Mucosa of stomach (tissue), 1 donor: Measurements from ENCODE around the gene RELT.
"Not testable (repeated sequence)": the region's sequence is repeated elsewhere in the genome, so short reads cannot be mapped to it uniquely, and the experiment has no call there.

Experiments
- H3K27me3 ChIP-seq: one replicate; pipeline ENCODE4 v1.7.0; 2013; ENCODE audit warnings: mild to moderate bottlenecking, low read length; ENCODE audit not compliant: control insufficient read depth, insufficient read depth
- H3K36me3 ChIP-seq: one replicate; pipeline ENCODE4 v1.7.0; 2013; ENCODE audit warnings: low read length; ENCODE audit not compliant: control insufficient read depth, insufficient read depth
- H3K4me1 ChIP-seq: one replicate; pipeline ENCODE4 v1.7.0; 2013; ENCODE audit warnings: mild to moderate bottlenecking, low read length; ENCODE audit not compliant: control insufficient read depth, insufficient read depth
- H3K4me3 ChIP-seq: one replicate; pipeline ENCODE4 v1.7.0; 2013; ENCODE audit warnings: low read length
- H3K9ac ChIP-seq: one replicate; pipeline ENCODE4 v1.7.0; 2013; ENCODE audit warnings: mild to moderate bottlenecking, low read length, moderate library complexity
- H3K9me3 ChIP-seq: one replicate; pipeline ENCODE4 v1.7.0; 2013; ENCODE audit warnings: mild to moderate bottlenecking, low read length, moderate library complexity; ENCODE audit not compliant: control insufficient read depth
- donor health status: Pancreatic carcinoma.

RELT gene

DNA sequence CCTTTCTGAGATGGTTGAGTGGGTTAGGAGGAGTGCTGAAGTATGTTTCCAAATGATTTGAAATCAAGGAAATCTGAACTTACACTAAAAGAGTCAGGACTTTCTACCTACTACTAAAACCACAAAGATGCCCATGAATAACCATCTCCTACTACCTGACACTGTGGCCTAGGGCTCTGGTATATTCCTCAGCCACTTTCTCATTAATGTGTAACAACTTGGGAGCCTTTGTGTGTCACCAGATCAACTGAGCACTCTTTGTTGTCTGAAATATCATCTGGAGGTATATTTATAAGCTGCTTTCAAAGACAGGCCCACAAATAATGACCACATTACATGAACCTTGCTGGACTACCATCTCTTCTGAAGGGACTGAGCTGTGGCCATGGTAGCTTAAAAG lies 43.9 kb downstream of the RELT start:
- no peaks in the 10 kb centered on the region for H3K9me3 ChIP-seq
- H3K9ac ChIP-seq: no peak overlapping the region
- H3K36me3 ChIP-seq: no peaks in the 10 kb centered on the region
- peaks cover 4% of the 10 kb centered on the region for H3K4me1 ChIP-seq
- H3K27me3 ChIP-seq: no peaks in the 10 kb centered on the region
- no peak overlapping the region for H3K4me3 ChIP-seq

DNA sequence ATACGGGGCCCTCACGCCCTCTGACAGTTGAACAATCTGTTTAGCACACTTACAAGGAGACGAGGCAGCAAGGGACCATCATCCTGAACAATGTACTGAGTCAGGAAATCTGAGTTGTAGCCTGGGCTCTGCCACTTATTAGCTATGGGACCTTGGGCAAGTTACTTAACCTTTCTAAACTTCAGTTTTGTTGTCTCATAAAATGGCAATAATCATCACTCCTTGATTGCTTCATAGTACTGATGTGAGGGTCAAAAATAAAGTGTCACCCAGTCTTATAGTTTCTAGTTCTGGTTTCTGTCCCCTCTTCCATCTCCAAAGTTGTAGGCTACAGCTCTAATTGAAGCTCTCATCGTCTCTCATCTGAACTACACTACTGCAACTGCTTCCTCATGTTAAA lies 46.7 kb downstream of the RELT start:
- no peaks in the 10 kb centered on the region for H3K36me3 ChIP-seq
- H3K27me3 ChIP-seq: no peaks in the 10 kb centered on the region
- H3K4me1 ChIP-seq: no peaks in the 10 kb centered on the region
- no peak overlapping the region for H3K4me3 ChIP-seq
- no peaks in the 10 kb centered on the region for H3K9me3 ChIP-seq
- no peak overlapping the region for H3K9ac ChIP-seq

DNA sequence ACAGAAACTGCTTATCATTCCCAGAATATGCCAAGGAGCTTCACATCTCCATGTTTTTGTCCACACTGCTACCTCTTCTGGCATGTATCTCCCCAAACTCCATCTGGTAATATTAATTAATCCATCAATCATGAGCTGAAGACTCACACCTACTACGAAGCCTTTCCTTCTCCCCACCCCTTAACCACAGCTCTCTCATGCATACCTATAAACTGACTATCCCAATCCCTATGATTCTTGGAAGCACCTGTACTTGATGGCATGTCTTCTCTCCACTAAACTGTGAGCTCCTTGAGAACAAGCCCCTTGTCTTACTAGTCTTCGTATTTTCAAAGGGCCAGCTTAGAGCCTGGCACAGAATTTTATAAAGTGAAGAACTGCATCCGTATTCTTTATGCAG lies 47.3 kb downstream of the RELT start:
- Histone ChIP-seq H3K36me3 (no peaks in the 10 kb centered on the region), H3K4me3 (no peak overlapping the region), H3K9me3 (no peaks in the 10 kb centered on the region), H3K9ac (no peak overlapping the region), H3K27me3 (no peaks in the 10 kb centered on the region), H3K4me1 (no peaks in the 10 kb centered on the region)

DNA sequence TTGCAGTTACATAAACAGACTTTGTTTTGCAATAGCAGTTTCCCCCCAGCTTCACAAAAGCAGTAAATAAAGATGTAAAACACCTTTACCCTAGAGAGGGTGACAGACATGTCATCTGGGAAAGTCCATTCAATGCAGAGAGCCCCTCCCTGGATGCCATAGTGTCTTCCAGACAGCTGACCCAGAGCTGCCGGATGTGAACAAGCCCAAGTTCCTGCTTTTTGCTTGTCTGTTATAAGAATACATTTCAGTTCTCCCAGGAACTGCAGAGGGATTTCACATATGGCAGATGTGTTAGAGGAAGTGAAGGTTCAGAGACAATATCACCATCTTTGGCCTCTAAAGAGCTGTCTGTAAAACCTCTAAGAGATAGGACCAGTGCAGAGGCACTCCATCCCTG lies 48.9 kb downstream of the RELT start:
- Histone ChIP-seq H3K27me3 (no peaks in the 10 kb centered on the region), H3K9me3 (no peaks in the 10 kb centered on the region), H3K4me3 (no peak overlapping the region)

DNA sequence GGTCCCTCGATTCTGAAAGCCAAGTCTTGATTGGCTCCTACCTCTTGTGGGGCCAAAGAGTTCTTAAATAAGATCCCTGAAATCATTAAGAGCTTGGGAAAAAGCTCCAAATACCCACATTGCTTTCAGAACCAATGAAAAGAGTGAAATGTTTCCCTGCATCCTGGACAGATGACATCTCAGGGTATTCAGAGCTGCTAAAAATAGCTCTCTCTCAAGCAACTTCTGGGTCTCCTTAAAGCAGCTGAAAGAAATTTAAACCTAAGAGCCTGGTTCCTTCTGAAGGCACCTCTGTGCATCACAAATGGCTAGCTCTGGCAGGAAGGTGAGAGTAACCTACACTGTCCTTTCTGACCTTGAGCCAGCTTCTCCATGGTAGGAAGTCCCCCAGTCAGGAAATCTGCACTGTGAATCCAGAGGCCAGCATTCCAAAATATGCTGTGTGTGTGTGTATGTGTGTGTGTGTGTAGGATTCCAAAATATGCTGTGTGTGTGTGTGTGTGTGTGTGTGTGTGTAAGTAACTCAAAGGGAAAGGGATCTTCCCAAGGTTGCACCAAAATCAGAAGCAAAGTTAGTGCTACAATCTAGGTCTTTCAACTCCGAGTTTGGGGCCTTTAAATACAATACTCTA lies 50.1 kb downstream of the RELT start:
- no peaks in the 10 kb centered on the region for H3K9me3 ChIP-seq
- H3K36me3 ChIP-seq: no peaks in the 10 kb centered on the region
- no peak overlapping the region for H3K4me3 ChIP-seq
- no peak overlapping the region for H3K9ac ChIP-seq
- H3K27me3 ChIP-seq: no peaks in the 10 kb centered on the region
- H3K4me1 ChIP-seq: no peaks in the 10 kb centered on the region

More for the DNA sequence above, 48.9 kb downstream of the RELT start:
- Histone ChIP-seq H3K9ac (no peak overlapping the region), H3K36me3 (no peaks in the 10 kb centered on the region), H3K4me1 (no peaks in the 10 kb centered on the region)

DNA sequence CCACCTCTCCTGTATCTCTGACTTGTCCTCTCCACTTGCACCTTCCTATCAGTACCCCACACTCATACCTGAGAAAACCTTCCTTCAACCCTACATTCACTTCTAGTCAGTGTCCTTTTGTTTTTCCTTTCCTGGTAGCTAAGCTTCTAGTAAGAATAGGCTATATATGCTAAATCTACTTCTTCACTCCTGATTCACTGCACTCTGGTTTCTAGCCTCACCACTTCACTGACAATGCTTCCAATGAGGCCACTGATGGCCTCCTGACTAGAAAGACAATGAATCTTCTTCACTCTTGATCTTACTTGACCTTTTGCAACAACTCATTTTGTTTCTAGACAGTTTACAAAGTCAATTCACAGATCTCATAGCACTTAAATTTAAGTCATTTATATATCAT lies 52.0 kb downstream of the RELT start:
- no peaks in the 10 kb centered on the region for H3K27me3 ChIP-seq
- H3K4me3 ChIP-seq: no peak overlapping the region
- no peak overlapping the region for H3K9ac ChIP-seq

DNA sequence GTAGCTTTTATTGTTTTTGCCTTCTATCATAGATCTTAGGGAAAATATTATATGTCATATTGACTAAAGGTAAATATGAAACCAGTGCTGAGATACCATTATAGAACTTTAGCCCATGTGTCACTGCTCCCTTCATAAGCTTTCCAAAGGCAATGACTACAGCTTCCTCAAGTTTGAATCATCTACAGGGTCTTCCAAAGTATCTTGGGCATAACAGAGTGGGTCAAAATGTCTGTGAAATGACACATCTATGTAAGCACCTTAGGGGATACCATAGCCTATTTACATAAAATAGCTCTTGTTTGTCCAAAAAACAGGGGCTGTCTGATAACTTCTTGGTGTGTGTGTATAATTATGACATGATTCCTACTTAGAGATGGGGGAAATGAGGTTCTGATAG lies 52.5 kb downstream of the RELT start:
- Histone ChIP-seq H3K4me1 (no peaks in the 10 kb centered on the region), H3K4me3 (no peak overlapping the region), H3K9ac (no peak overlapping the region), H3K27me3 (no peaks in the 10 kb centered on the region), H3K9me3 (no peaks in the 10 kb centered on the region), H3K36me3 (no peaks in the 10 kb centered on the region)

More for the DNA sequence above, 52.0 kb downstream of the RELT start:
- Histone ChIP-seq H3K36me3 (no peaks in the 10 kb centered on the region), H3K9me3 (no peaks in the 10 kb centered on the region), H3K4me1 (no peaks in the 10 kb centered on the region)

DNA sequence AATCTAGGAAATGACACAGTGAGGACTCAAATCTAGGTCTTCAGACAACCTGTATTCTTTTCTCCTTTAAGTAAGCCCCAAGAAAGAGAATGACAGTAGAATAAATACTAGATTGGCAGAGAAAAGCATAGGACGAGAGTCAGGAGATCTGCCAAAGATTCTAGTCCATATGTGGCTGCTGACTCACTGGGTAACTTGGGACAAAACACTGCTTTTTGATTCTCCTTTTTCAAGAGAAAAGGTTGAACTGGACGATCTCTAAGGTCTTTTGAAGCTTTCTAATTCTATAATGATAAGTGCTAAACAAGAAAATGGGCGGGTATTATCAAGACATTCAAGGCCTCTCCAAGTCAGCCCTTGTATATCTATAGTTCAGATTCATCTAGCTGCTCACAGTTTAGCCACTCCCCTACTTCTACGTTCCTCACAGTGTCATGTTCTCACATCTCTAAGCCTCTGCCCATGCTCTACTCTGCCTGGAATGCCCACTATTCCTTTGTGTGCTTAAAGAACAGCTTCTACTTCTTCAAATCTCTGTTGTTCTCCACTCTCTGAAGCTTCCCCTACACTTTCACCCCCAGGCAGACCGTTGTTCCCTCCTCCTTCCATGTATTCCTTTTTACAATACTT lies 53.0 kb downstream of the RELT start:
- Histone ChIP-seq H3K4me3 (no peak overlapping the region), H3K4me1 (no peaks in the 10 kb centered on the region), H3K9ac (no peak overlapping the region), H3K27me3 (no peaks in the 10 kb centered on the region), H3K9me3 (no peaks in the 10 kb centered on the region), H3K36me3 (no peaks in the 10 kb centered on the region)

DNA sequence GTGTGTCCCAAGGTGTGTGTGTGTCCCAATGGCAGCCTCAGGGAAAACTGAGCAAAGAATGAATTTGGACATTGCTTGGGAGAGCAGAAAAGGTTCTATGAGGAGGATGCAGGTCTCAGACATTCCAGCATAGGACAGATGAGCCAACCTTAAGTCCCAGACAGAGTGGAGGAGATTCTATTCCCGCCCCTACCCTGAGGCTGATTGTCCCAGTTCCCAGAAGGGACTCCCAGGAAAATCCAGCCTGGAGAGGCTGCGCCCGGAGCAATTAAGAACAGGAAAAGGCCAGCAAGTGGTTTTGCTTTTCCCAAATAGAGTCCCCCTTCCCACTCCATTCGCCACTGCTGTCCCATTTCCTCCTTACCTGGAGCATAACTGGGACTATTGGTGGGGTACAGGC lies 54.1 kb downstream of the RELT start:
- no peaks in the 10 kb centered on the region for H3K27me3 ChIP-seq
- no peak overlapping the region for H3K4me3 ChIP-seq
- H3K36me3 ChIP-seq: no peaks in the 10 kb centered on the region
- H3K9me3 ChIP-seq: no peaks in the 10 kb centered on the region
- H3K4me1 ChIP-seq: no peaks in the 10 kb centered on the region
- H3K9ac ChIP-seq: no peak overlapping the region

DNA sequence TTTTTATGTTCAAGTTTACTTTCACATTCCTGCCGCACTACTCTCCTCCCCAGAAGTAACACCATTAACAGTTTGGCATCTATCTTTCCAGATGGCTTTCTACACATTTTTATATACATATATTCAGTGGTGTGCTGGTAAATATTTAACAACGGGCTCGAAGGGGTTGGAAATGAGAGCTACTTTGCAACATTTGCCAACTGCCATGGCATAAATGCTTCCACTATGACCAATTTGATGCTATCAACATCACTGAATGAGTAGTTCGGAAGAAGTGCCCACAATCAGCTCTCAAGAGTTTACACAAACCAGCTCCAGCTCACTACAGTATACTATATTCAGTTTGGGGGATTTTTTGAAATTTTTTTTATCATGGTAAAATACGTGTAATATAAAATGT lies 55.2 kb downstream of the RELT start:
- no peak overlapping the region for H3K9ac ChIP-seq
- H3K9me3 ChIP-seq: no peaks in the 10 kb centered on the region
- H3K4me3 ChIP-seq: no peak overlapping the region
- H3K4me1 ChIP-seq: no peaks in the 10 kb centered on the region
- H3K27me3 ChIP-seq: no peaks in the 10 kb centered on the region
- H3K36me3 ChIP-seq: no peaks in the 10 kb centered on the region

DNA sequence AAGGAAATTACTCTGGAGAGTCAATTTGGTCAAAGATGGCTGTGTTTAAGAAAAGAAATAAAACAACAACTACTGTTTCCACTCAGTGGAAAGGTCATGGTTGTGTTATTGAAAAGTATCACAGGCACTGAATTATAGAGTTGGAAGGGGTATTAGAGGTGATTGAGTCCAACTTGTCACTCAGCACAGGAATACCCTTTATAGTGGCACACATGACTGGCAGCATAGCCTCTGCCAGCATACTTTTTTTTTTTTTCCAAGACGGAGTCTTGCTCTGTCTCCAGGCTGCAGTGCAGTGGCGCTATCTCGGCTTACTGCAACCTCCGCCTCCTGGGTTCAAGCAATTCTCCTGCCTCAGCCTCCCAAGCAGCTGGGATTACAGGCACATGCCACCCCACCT lies 60.7 kb downstream of the RELT start:
- H3K9ac ChIP-seq, H3K9me3 ChIP-seq, H3K4me1 ChIP-seq, H3K27me3 ChIP-seq, H3K4me3 ChIP-seq, H3K36me3 ChIP-seq: not testable (repeated sequence)

DNA sequence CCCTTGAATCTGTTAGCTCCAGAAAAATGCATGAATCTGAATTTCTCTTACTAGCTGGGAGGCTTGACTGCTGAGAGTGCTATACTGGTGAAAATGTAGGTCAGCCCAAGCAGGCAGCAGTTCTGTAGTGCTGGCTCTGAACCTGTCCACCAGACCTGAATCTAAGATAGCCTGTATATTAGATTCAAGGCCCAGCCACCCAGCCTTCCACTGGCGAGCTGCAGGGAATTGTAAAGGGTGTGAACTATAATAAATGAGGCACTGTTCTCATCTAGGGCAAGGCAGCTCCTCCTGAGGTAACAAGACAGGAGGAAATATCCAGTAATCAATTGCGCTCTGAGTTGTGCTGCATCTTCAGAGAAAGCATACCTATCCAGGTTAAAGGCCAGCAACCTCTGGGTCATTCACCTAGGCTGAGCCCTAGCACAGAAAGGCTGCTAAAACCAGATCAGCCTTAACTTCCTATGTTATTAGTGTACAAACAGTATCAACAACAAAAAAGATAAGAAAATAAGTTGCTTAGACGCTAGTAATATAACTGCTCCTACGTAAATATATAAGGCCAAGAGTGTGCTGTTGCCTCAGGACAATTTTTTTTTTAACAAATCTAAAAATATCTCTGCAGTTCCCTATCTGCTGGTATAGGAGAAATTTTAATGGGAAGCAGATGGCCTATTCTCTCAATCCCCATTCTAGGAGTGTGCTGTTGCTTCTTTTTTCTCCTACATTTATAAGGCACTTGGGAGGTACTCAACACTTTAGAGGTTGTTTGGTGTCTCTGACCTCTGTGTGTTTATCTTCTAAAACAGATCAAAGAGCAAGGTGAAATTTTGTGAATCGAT lies 63.0 kb downstream of the RELT start:
- no peaks in the 10 kb centered on the region for H3K9me3 ChIP-seq
- no peak overlapping the region for H3K4me3 ChIP-seq
- H3K36me3 ChIP-seq: no peaks in the 10 kb centered on the region
- H3K27me3 ChIP-seq: no peaks in the 10 kb centered on the region
- H3K9ac ChIP-seq: no peak overlapping the region
- no peaks in the 10 kb centered on the region for H3K4me1 ChIP-seq
